Heart left ventricle (tissue), 16 donors: ENCODE results near the gene IFIT2. TPM values are rescaled to one million over a fixed set of nuclear protein-coding genes. Genes with fewer than 3 reads are reported as not detected.

Source experiments
- ATAC-seq, 4 donors: fragments of 200-7000 bp; cut with Tn5 transposase; one replicate each; pipeline ENCODE4 v1.9.1; 2020 to 2022; ENCODE audit warnings: moderate library complexity in 4 of 4, mild to moderate bottlenecking in 3 of 4, moderate number of reproducible peaks in 1 of 4
- DNase-seq, 5 donors: peaks; one replicate each; pipeline ENCODE4 v3.0.0-alpha.2; 2020
- H3K27ac ChIP-seq, 12 donors: fragments of 200-600 bp; sonication (generic) in 4 of 12; one replicate each; pipeline versions ENCODE4 v1.5.0 to v1.8.0; 2016 to 2022; ENCODE audit warnings: mild to moderate bottlenecking in 2 of 12
- H3K27me3 ChIP-seq, 9 donors: fragments of 200-600 bp; sonication (generic) in 2 of 9; one replicate each; pipeline versions ENCODE4 v1.5.1 to v1.8.0; 2016 to 2022; ENCODE audit warnings: mild to moderate bottlenecking in 3 of 9
- H3K36me3 ChIP-seq, 9 donors: fragments of 200-600 bp; sonication (generic) in 2 of 9; one replicate each; pipeline versions ENCODE4 v1.5.0 to v1.8.0; 2018 to 2022; ENCODE audit warnings: mild to moderate bottlenecking in 2 of 9
- H3K4me1 ChIP-seq, 12 donors: fragments of 200-600 bp; sonication (generic) in 4 of 12; one replicate each; pipeline versions ENCODE4 v1.5.0 to v1.8.0; 2016 to 2022; ENCODE audit warnings: mild to moderate bottlenecking in 3 of 12
- H3K4me3 ChIP-seq, 12 donors: fragments of 200-600 bp; sonication (generic) in 4 of 12; one replicate each; pipeline versions ENCODE4 v1.5.0 to v1.8.0; 2017 to 2022; ENCODE audit warnings: mild to moderate bottlenecking in 9 of 12, moderate library complexity in 4 of 12
- H3K9me3 ChIP-seq, 12 donors: fragments of 200-600 bp; sonication (generic) in 4 of 12; one replicate each; pipeline versions ENCODE4 v1.5.0 to v1.8.0; 2016 to 2022; ENCODE audit warnings: mild to moderate bottlenecking in 1 of 12
- POLR2A ChIP-seq, 2 donors: fragments of 450-650 bp; IDR thresholded peaks; one replicate each; pipeline ENCODE4 v1.6.1; 2017; ENCODE audit warnings: antibody characterized with exemption in 2 of 2, mild to moderate bottlenecking in 2 of 2, moderate library complexity in 2 of 2
- WGBS, 4 donors: extraction: QIAGEN DNeasy Blood & Tissue Kit in 2 of 4; methylation state at CpG; one replicate each; pipeline versions ENCODE4 v1.1.5 to v1.1.7; 2013 to 2018; 5-methylcytosine and 5-hydroxymethylcytosine counted together
- intact Hi-C, 10 donors: fragments of 100-400 bp; cut with DNase I; formaldehyde crosslinking; loops; one replicate each; pipeline versions ENCODE4 v1.11.1 to v1.14.2; 2022
- polyA plus RNA-seq, 2 donors: library from polyadenylated mRNA; stranded (reverse); fragments of 200-250 nt; gene quantifications; one replicate each; pipeline ENCODE4 v1.2.3, GENCODE V29; 2013
- total RNA-seq, 9 donors: library from RNA; depleted of rRNA in 2 of 9; stranded (reverse); fragments of >200 nt in 2 of 9; fragmentation: NEBNext Ultra II Directional in 3 of 9; extraction: Animal tissue kit (Norgen Biotek cat#: 25700) in 3 of 9; gene quantifications; one replicate each; pipeline versions ENCODE4 v1.1.0 to v1.2.4, GENCODE V29; 2016 to 2023
- TF ChIP-seq, protein P1 (sequence below), 12 donors: fragments of 200-600 bp; sonication (generic) in 4 of 12; IDR thresholded peaks; one replicate each; pipeline versions ENCODE4 v1.5.0 to v1.8.0; 2018 to 2022; ENCODE audit warnings: antibody characterized with exemption in 12 of 12, mild to moderate bottlenecking in 5 of 12
- donor health status: ischemic (EF 13 %, LVEDD 7.1; RV severe dilation, severe dysfunction).
- donor health status: healthy with polysubstance abuse.
- donor health status: DM: no; HTN: yes; CAD: no.
- donor health status: DM: no; HTN: no; CAD: no.
- donor health status: ischemic (EF 25% LVEDD 6.9; RV normal size, moderate dysfunction).
- donor health status: ischemic (EF 25% LVEDD 5.7; RV mildly dilated, moderate dysfunction).
- donor health status: healthy.
- donor health status: DM: yes; HTN: yes; CAD: no.
- donor health status: ischemic (EF 35%, LVEDD 5.7; RV mildly dilated, moderate dysfunction).
- donor health status: nonischemic (EF 11% LVEDD 7.7; RV severe dilation, severe dysfunction).
- donor health status: DM: yes; HTN: yes; CAD: no.
- donor health status: PGD.
- donor health status: ischemic (EF 29% LVEDD 5.4; RV normal size, mild dysfunction).
- donor health status: nonischemic (EF 23%, LVEDD 6.1; RV moderate dilation, normal function).

The IFIT2 gene
- total and polyA plus RNA-seq, 11 donors = 2.1 to 30.2 (median 3.6) TPM

DNA sequence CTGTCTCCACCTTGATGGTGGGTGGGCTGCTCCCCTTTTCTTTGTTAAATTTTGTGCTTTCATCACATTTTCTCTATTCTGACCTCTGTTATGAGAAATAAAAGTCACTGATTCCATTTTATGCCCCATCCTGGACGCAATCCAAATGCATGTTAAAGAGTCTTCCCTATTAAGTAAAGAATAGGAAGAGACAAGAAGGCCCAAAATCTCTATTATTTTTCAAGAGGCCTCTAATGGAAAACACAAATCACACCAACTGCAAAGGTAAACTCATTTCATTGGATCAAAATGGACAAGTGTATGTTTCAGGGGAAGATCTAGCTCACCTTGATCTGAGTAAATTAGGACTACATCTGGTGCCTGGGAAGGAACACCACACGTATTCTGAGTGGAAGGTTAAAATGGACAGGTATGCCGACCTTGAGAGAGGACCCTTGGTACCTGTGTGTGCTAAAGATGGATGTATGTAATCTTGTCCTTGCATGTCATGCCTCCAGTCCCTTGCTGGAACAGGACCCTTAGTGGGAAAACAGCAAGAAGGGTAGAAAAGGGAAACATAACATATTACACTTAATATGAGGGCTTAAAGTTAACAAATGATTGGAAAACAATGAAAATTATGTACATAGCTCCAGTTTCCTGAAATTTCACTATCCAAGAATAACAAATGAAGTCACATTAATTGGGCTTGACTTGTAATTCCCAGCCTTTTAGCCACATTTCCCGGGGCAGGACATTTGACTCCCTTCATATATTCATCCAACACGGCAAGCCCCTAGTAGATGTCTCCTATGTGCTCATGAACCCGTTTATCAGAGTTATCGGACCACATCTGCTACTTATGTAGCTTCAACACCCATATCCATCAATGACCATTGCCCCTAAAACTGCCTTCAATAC is 7.6 kb downstream of the IFIT2 start:
- H3K4me3 ChIP-seq = no peak overlapping the region
- 76 to 84% (median 80%) methylated on average over 7 of the region's 7 CpGs for WGBS, 4 donors
- no peak for TF ChIP-seq POLR2A (IDR thresholded peaks at IDR 0.05)
- TF ChIP-seq, protein P1, sequence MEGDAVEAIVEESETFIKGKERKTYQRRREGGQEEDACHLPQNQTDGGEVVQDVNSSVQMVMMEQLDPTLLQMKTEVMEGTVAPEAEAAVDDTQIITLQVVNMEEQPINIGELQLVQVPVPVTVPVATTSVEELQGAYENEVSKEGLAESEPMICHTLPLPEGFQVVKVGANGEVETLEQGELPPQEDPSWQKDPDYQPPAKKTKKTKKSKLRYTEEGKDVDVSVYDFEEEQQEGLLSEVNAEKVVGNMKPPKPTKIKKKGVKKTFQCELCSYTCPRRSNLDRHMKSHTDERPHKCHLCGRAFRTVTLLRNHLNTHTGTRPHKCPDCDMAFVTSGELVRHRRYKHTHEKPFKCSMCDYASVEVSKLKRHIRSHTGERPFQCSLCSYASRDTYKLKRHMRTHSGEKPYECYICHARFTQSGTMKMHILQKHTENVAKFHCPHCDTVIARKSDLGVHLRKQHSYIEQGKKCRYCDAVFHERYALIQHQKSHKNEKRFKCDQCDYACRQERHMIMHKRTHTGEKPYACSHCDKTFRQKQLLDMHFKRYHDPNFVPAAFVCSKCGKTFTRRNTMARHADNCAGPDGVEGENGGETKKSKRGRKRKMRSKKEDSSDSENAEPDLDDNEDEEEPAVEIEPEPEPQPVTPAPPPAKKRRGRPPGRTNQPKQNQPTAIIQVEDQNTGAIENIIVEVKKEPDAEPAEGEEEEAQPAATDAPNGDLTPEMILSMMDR (IDR thresholded peaks at IDR 0.05) = no peak
- intact Hi-C loops = loop anchor here in 2 of 10 donors (5.0 to 10.0 kb wide), 2 partner anchors 37 to 105 kb away; partner anchors contain the start of gene IFIT5 (in 1 of the 2)
- DNase-seq (no peak), ATAC-seq (no peak)
- no peak overlapping the region for H3K27ac ChIP-seq
- peaks cover 0 to 8% (median 4%) of the 10 kb centered on the region in 12 donors for H3K4me1 ChIP-seq
- H3K36me3 ChIP-seq = peaks cover 0 to 35% (median 29%) of the 10 kb centered on the region in 9 donors
- no peaks in the 10 kb centered on the region for H3K27me3 ChIP-seq
- H3K9me3 ChIP-seq = no peaks in the 10 kb centered on the region

DNA sequence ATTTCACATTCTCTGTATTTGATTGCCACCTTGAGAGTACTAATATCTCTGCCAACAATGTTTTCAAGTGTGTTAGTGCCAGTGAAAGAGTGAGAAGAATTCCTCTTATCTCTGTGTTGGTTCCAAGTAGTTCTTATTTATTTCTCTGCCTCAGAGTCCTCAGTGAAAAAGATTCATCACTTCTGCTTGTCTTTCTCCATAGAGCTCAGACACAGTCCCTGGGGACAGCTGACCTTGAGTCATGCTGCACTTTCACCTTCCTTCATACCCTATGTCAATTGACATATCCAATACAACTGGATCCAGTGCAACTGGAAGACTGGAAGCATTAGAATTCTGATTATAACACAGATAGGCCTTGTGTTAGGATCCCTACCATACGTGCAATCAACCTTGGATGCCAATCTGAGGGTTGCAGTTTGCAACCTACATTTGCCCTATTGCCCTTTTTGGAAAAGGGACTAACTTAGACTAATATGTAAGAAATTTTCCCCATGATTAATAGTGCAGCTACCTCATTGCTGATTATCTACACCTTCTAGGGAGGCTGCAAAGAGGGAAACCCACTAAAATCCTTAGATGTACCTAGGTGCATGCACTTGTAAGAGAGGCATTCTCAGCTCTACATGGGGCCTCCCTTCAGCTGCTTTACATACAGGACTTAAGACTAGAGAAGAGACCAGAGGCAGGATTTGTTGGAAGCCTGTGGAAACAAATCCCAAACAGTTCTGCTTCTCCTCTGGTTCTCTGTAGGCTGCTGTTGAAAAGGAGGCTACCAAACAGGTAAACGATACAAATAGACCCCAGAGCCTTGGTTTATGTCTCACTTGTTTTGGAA is 8.4 kb downstream of the IFIT2 start:
- H3K36me3 ChIP-seq = peaks cover 0 to 35% (median 29%) of the 10 kb centered on the region in 9 donors
- H3K27ac ChIP-seq = no peak overlapping the region
- no peak overlapping the region for H3K4me3 ChIP-seq
- 75 to 95% (median 93%) methylated on average over 2 of the region's 2 CpGs for WGBS, 4 donors
- DNase-seq = no peak
- TF ChIP-seq, protein P1 (IDR thresholded peaks at IDR 0.05) = no peak
- no peak for TF ChIP-seq POLR2A (IDR thresholded peaks at IDR 0.05)
- intact Hi-C loops = loop anchor here in 1 of 10 donors (5.0 kb wide), 1 partner anchor 38 kb away; no protein-coding TSS in a partner anchor
- ATAC-seq = no peak
- H3K27me3 ChIP-seq = no peaks in the 10 kb centered on the region
- H3K9me3 ChIP-seq = no peaks in the 10 kb centered on the region
- H3K4me1 ChIP-seq = peaks cover 0 to 6% (median 0%) of the 10 kb centered on the region in 12 donors

DNA sequence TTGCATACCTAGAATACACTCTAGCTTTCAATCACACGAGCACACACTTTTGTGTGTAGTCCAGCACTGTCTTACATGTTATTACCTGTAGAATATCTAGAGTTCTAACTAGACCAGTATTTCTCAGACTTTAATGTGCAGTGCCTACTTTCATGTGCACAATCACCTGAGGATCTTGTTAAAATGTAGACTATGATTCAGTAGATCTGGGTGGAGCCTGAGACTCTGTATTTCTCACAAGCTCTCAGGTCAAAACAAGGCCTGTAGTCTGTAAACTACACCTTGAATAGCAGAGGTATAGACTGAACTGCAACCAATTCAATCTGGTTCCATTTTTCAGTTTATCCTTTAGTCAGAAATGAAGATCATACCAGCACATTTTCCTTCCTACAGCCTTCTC is 11.1 kb downstream of the IFIT2 start:
- no peak overlapping the region for H3K27ac ChIP-seq
- peaks cover 0 to 1% (median 0%) of the 10 kb centered on the region in 12 donors for H3K9me3 ChIP-seq
- WGBS, 4 donors = 92 to 97% (median 94%) methylated on average over 1 of the region's 1 CpG
- intact Hi-C loops = loop anchor here in 1 of 10 donors (5.0 kb wide), 1 partner anchor 41 kb away; no protein-coding TSS in a partner anchor
- no peak overlapping the region for H3K4me3 ChIP-seq
- peaks cover 0 to 11% (median 5%) of the 10 kb centered on the region in 9 donors for H3K36me3 ChIP-seq
- DNase-seq (no peak), ATAC-seq (no peak)
- peaks cover 0 to 3% (median 0%) of the 10 kb centered on the region in 12 donors for H3K4me1 ChIP-seq
- TF ChIP-seq, protein P1 (IDR thresholded peaks at IDR 0.05) = no peak
- TF ChIP-seq POLR2A (IDR thresholded peaks at IDR 0.05) = no peak
- H3K27me3 ChIP-seq = no peaks in the 10 kb centered on the region
